HG03108 (cell line): ENCODE measurements around the gene ATN1.

Experiments used
- ATAC-seq: cut with Tn5 transposase; IDR thresholded peaks from one replicate; pipeline ENCODE4 v1.9.1; 2021; ENCODE audit warnings: moderate library complexity; ENCODE audit not compliant: unreplicated experiment

The ATN1 gene

GRCh38 chr12:6957151-6957701 lies 29.5 kb downstream of the ATN1 start:
- ATAC-seq = no peak

- no peak for ATAC-seq
Observed at GRCh38 chr12:6957741-6958608, 30.2 kb downstream of the ATN1 start.

- ATAC-seq = no peak
Observed at GRCh38 chr12:6958609-6959057, 30.9 kb downstream of the ATN1 start.

GRCh38 chr12:6959058-6959804 lies 31.5 kb downstream of the ATN1 start:
- peak; percentile 52 for ATAC-seq

- ATAC-seq = no peak
Observed at GRCh38 chr12:6959805-6960592, 32.2 kb downstream of the ATN1 start.

- peak; percentile 32 for ATAC-seq
Observed at GRCh38 chr12:6960593-6961277, 33.0 kb downstream of the ATN1 start.

- no peak for ATAC-seq
Observed at GRCh38 chr12:6961278-6961694, 33.5 kb downstream of the ATN1 start.

GRCh38 chr12:6961695-6962284 lies 34.0 kb downstream of the ATN1 start:
- ATAC-seq = no peak

GRCh38 chr12:6962285-6963015 lies 34.7 kb downstream of the ATN1 start:
- ATAC-seq = no peak

GRCh38 chr12:6963016-6963731 lies 35.4 kb downstream of the ATN1 start:
- ATAC-seq = no peak

GRCh38 chr12:6963791-6964413 lies 36.1 kb downstream of the ATN1 start:
- no peak for ATAC-seq

- ATAC-seq = no peak
Observed at GRCh38 chr12:6964605-6965025, 36.9 kb downstream of the ATN1 start.

- ATAC-seq = no peak
Observed at GRCh38 chr12:6965026-6965661, 37.4 kb downstream of the ATN1 start.

- no peak for ATAC-seq
Observed at GRCh38 chr12:6965714-6966113, 38.0 kb downstream of the ATN1 start.

- ATAC-seq = no peak
Observed at GRCh38 chr12:6966351-6966750, 38.6 kb downstream of the ATN1 start.

- ATAC-seq = no peak
Observed at GRCh38 chr12:6967651-6968100, 39.9 kb downstream of the ATN1 start.

- no peak for ATAC-seq
Observed at GRCh38 chr12:6968426-6968825, 40.7 kb downstream of the ATN1 start.

GRCh38 chr12:6970096-6970527 lies 42.4 kb downstream of the ATN1 start:
- no peak for ATAC-seq
